WTC11 (cell line): Measurements from ENCODE around the gene HELZ.

Experiments
- EMX1 ChIP-seq: fragments of 250-450 bp; sonication (Bioruptor Pico); IDR thresholded peaks from 2 replicates; pipeline ENCODE4 v1.8.0; 2021; ENCODE audit warnings: mild to moderate bottlenecking
- FOXJ3 ChIP-seq: sonication (generic); formaldehyde crosslinking; IDR thresholded peaks from 2 replicates; pipeline ENCODE4 v1.9.0; 2021; ENCODE audit warnings: missing genetic modification reagents, mild to moderate bottlenecking, borderline replicate concordance
- FOXK1 ChIP-seq: sonication (generic); formaldehyde crosslinking; IDR thresholded peaks from 2 replicates; pipeline ENCODE4 v1.8.0; 2022; ENCODE audit warnings: mild to moderate bottlenecking, moderate library complexity, missing genetic modification reagents
- TCF7 ChIP-seq: sonication (generic); formaldehyde crosslinking; IDR thresholded peaks from 2 replicates; pipeline ENCODE4 v1.8.0; 2022; ENCODE audit warnings: mild to moderate bottlenecking, low read depth, missing genetic modification reagents, moderate library complexity
- TP53 ChIP-seq: sonication (generic); formaldehyde crosslinking; IDR thresholded peaks from 2 replicates; pipeline ENCODE4 v1.8.1; 2023; ENCODE audit warnings: mild to moderate bottlenecking, missing genetic modification reagents
- ZBTB21 ChIP-seq: sonication (generic); formaldehyde crosslinking; IDR thresholded peaks from 2 replicates; pipeline ENCODE4 v1.8.1; 2023; ENCODE audit warnings: mild to moderate bottlenecking, missing genetic modification reagents, borderline replicate concordance
- TF ChIP-seq, protein P1 (sequence below): fragments of 200-600 bp; IDR thresholded peaks from 2 replicates; pipeline ENCODE4 v1.8.0; 2022; ENCODE audit warnings: antibody characterized with exemption
- TF ChIP-seq, protein P2 (sequence below): sonication (generic); formaldehyde crosslinking; IDR thresholded peaks from 2 replicates; pipeline ENCODE4 v1.8.1; 2022; ENCODE audit warnings: low read depth, mild to moderate bottlenecking, moderate library complexity, missing genetic modification reagents, borderline replicate concordance
- TF ChIP-seq, protein P3 (sequence below): sonication (generic); formaldehyde crosslinking; conservative IDR thresholded peaks from 2 replicates; pipeline ENCODE4 v1.8.1; 2023; ENCODE audit warnings: mild to moderate bottlenecking, low read depth, missing genetic modification reagents, moderate library complexity
- TF ChIP-seq, protein P4 (sequence below): sonication (generic); formaldehyde crosslinking; IDR thresholded peaks from 2 replicates; pipeline ENCODE4 v1.8.0; 2023; ENCODE audit warnings: missing genetic modification reagents, mild to moderate bottlenecking, borderline replicate concordance
- TF ChIP-seq, protein P5 (sequence below): sonication (generic); formaldehyde crosslinking; IDR thresholded peaks from 2 replicates; pipeline ENCODE4 v1.8.1; 2023; ENCODE audit warnings: mild to moderate bottlenecking, missing genetic modification reagents

DNA sequence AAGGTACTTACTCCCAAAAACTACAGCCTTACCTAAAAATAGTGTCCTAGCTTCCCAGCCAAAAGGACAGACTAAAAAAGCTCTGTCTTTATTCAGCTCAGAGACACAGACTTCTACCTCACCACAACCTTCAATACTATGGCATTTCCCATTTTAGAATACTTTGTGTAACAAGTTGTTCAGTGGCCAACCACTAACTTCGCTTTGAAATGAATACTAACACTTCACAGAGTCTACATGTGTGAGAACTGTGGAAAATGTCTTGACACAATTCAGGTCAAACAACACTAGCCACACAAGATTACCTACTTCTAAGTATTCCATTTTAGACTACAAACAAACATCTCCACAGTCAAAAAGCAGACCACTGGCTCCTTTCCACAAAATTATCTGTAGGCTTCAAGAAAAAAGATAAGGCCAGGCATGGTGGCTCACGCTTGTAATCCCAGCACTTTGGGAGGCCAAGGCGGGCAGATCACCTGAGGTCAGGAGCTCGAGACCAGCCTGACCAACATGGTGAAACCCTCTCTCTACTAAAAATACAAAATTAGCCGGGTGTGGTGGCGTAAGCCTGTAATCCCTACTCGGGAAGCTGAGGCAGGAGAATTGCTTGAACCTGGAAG, 3.2 kb downstream of the HELZ start:
- TF ChIP-seq, protein P1, sequence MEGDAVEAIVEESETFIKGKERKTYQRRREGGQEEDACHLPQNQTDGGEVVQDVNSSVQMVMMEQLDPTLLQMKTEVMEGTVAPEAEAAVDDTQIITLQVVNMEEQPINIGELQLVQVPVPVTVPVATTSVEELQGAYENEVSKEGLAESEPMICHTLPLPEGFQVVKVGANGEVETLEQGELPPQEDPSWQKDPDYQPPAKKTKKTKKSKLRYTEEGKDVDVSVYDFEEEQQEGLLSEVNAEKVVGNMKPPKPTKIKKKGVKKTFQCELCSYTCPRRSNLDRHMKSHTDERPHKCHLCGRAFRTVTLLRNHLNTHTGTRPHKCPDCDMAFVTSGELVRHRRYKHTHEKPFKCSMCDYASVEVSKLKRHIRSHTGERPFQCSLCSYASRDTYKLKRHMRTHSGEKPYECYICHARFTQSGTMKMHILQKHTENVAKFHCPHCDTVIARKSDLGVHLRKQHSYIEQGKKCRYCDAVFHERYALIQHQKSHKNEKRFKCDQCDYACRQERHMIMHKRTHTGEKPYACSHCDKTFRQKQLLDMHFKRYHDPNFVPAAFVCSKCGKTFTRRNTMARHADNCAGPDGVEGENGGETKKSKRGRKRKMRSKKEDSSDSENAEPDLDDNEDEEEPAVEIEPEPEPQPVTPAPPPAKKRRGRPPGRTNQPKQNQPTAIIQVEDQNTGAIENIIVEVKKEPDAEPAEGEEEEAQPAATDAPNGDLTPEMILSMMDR: no peak
- TF ChIP-seq, protein P2, sequence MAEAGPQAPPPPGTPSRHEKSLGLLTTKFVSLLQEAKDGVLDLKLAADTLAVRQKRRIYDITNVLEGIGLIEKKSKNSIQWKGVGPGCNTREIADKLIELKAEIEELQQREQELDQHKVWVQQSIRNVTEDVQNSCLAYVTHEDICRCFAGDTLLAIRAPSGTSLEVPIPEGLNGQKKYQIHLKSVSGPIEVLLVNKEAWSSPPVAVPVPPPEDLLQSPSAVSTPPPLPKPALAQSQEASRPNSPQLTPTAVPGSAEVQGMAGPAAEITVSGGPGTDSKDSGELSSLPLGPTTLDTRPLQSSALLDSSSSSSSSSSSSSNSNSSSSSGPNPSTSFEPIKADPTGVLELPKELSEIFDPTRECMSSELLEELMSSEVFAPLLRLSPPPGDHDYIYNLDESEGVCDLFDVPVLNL (CRISPR knock-in tag): no peak
- TF ChIP-seq TCF7 (CRISPR knock-in tag) (no peak), FOXJ3 (CRISPR knock-in tag) (no peak), FOXK1 (CRISPR knock-in tag) (no peak), EMX1 (no peak), ZBTB21 (CRISPR knock-in tag) (no peak), TP53 (no peak)
- TF ChIP-seq, protein P3, sequence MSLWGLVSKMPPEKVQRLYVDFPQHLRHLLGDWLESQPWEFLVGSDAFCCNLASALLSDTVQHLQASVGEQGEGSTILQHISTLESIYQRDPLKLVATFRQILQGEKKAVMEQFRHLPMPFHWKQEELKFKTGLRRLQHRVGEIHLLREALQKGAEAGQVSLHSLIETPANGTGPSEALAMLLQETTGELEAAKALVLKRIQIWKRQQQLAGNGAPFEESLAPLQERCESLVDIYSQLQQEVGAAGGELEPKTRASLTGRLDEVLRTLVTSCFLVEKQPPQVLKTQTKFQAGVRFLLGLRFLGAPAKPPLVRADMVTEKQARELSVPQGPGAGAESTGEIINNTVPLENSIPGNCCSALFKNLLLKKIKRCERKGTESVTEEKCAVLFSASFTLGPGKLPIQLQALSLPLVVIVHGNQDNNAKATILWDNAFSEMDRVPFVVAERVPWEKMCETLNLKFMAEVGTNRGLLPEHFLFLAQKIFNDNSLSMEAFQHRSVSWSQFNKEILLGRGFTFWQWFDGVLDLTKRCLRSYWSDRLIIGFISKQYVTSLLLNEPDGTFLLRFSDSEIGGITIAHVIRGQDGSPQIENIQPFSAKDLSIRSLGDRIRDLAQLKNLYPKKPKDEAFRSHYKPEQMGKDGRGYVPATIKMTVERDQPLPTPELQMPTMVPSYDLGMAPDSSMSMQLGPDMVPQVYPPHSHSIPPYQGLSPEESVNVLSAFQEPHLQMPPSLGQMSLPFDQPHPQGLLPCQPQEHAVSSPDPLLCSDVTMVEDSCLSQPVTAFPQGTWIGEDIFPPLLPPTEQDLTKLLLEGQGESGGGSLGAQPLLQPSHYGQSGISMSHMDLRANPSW (CRISPR knock-in tag): no peak
- TF ChIP-seq, protein P4, sequence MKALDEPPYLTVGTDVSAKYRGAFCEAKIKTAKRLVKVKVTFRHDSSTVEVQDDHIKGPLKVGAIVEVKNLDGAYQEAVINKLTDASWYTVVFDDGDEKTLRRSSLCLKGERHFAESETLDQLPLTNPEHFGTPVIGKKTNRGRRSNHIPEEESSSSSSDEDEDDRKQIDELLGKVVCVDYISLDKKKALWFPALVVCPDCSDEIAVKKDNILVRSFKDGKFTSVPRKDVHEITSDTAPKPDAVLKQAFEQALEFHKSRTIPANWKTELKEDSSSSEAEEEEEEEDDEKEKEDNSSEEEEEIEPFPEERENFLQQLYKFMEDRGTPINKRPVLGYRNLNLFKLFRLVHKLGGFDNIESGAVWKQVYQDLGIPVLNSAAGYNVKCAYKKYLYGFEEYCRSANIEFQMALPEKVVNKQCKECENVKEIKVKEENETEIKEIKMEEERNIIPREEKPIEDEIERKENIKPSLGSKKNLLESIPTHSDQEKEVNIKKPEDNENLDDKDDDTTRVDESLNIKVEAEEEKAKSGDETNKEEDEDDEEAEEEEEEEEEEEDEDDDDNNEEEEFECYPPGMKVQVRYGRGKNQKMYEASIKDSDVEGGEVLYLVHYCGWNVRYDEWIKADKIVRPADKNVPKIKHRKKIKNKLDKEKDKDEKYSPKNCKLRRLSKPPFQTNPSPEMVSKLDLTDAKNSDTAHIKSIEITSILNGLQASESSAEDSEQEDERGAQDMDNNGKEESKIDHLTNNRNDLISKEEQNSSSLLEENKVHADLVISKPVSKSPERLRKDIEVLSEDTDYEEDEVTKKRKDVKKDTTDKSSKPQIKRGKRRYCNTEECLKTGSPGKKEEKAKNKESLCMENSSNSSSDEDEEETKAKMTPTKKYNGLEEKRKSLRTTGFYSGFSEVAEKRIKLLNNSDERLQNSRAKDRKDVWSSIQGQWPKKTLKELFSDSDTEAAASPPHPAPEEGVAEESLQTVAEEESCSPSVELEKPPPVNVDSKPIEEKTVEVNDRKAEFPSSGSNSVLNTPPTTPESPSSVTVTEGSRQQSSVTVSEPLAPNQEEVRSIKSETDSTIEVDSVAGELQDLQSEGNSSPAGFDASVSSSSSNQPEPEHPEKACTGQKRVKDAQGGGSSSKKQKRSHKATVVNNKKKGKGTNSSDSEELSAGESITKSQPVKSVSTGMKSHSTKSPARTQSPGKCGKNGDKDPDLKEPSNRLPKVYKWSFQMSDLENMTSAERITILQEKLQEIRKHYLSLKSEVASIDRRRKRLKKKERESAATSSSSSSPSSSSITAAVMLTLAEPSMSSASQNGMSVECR (CRISPR knock-in tag): no peak
- TF ChIP-seq, protein P5, sequence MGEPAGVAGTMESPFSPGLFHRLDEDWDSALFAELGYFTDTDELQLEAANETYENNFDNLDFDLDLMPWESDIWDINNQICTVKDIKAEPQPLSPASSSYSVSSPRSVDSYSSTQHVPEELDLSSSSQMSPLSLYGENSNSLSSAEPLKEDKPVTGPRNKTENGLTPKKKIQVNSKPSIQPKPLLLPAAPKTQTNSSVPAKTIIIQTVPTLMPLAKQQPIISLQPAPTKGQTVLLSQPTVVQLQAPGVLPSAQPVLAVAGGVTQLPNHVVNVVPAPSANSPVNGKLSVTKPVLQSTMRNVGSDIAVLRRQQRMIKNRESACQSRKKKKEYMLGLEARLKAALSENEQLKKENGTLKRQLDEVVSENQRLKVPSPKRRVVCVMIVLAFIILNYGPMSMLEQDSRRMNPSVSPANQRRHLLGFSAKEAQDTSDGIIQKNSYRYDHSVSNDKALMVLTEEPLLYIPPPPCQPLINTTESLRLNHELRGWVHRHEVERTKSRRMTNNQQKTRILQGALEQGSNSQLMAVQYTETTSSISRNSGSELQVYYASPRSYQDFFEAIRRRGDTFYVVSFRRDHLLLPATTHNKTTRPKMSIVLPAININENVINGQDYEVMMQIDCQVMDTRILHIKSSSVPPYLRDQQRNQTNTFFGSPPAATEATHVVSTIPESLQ (CRISPR knock-in tag): no peak
